Keratinocyte (primary cell): ENCODE data around the gene SERPINA4.

ENCODE experiments used
- EZH2 ChIP-seq: IDR thresholded peaks from one replicate; pipeline ENCODE4 v1.6.1; 2012; ENCODE audit warnings: inconsistent platforms, mild to moderate bottlenecking, low read length, moderate library complexity
- TF ChIP-seq, protein P1 (sequence below), 3 experiments: IDR thresholded peaks in 1 of 3; conservative IDR thresholded peaks in 1 of 3; optimal IDR thresholded peaks in 1 of 3; 2 replicates in 2 of 3; 3 replicates in 1 of 3; pipeline versions ENCODE3 to v1.5.1; 2011; ENCODE audit warnings: low read length in 3 of 3, mild to moderate bottlenecking in 3 of 3, moderate library complexity in 2 of 3, control low read depth in 1 of 3, inconsistent platforms in 1 of 3; ENCODE audit not compliant: insufficient read depth in 2 of 3; ENCODE audit errors: extremely low read depth in 1 of 3

DNA sequence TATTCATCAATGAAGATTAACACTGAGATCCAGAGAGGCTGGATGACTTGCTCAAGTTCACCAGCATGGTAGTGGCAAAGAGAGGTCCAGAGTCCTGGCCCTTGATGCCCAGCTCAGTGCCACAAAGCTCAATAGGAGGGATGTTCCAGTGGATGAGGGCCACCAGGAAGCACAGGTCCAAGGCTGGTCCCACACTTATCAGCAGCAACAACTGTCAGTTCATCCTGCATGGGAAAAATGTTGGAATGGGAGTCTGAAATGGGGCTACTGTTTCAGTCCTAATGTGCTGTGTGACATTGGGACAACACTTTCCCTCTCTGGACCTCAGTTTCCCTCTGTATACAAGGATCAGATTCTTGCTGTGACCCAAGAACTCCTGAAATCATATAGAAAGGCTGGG, 31.2 kb downstream of the SERPINA4 start:
- TF ChIP-seq, protein P1, sequence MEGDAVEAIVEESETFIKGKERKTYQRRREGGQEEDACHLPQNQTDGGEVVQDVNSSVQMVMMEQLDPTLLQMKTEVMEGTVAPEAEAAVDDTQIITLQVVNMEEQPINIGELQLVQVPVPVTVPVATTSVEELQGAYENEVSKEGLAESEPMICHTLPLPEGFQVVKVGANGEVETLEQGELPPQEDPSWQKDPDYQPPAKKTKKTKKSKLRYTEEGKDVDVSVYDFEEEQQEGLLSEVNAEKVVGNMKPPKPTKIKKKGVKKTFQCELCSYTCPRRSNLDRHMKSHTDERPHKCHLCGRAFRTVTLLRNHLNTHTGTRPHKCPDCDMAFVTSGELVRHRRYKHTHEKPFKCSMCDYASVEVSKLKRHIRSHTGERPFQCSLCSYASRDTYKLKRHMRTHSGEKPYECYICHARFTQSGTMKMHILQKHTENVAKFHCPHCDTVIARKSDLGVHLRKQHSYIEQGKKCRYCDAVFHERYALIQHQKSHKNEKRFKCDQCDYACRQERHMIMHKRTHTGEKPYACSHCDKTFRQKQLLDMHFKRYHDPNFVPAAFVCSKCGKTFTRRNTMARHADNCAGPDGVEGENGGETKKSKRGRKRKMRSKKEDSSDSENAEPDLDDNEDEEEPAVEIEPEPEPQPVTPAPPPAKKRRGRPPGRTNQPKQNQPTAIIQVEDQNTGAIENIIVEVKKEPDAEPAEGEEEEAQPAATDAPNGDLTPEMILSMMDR (optimal IDR thresholded peaks at IDR 0.05 in 1 of 3, IDR thresholded peaks at IDR 0.05 in 1 of 3, conservative IDR thresholded peaks at IDR 0.05 in 1 of 3; ENCODE audit: extremely low read depth in 1 of 3, insufficient read depth in 2 of 3, low read length in 3 of 3): no peak
- TF ChIP-seq EZH2: no peak
